ENCODE results near the gene ARMC9. TPM values are rescaled to one million over a fixed set of nuclear protein-coding genes. Genes with fewer than 3 reads are reported as not detected.
"Not testable (repeated sequence)": the region's sequence is repeated elsewhere in the genome, so short reads cannot be mapped to it uniquely, and the experiment has no call there.

Gene ARMC9
- total RNA-seq, 1 donor, result 189 TPM

- no peak overlapping the region for H3K4me3 ChIP-seq (ENCODE audit: low read depth, low read length)
- peak; percentile 85 for DNase-seq (ENCODE audit: low read depth)
- no peak for TF ChIP-seq CTCF (IDR thresholded peaks at IDR 0.05; ENCODE audit: insufficient read depth, low read depth, low read length)
Measured at GRCh38 chr2:231170055-231170454, 28.4 kb upstream of the ARMC9 start.

- TF ChIP-seq CTCF (IDR thresholded peaks at IDR 0.05; ENCODE audit: insufficient read depth, low read depth, low read length), result no peak
- no peak overlapping the region for H3K4me3 ChIP-seq (ENCODE audit: low read depth, low read length)
- peak; percentile 75 for DNase-seq (ENCODE audit: low read depth)
Measured at GRCh38 chr2:231172025-231172424, 26.4 kb upstream of the ARMC9 start.

DNA sequence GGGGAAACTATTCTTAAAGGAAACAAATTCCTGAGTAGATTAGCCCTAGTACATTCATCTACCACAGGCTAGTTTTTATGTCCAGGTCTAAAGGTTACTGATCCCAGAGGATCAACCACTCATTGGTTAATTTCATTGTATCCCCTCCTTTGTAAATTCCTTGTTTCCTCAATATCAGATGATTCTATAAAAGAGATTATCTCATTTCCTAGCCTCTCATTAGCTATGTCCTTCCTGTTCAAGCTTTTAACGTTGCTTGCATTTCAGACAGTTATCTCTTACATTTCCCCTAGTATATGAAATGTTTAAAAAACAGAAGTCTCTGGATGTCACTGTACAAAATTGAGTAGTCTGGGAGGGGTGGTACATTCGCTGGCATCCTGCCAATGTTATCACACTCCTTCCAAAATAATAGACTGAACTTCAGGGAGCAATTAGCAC lies 24.2 kb upstream of the ARMC9 start:
- peak; percentile 52 for DNase-seq (ENCODE audit: low read depth)
- no peak for TF ChIP-seq CTCF (IDR thresholded peaks at IDR 0.05; ENCODE audit: insufficient read depth, low read depth, low read length)
- no peak overlapping the region for H3K4me3 ChIP-seq (ENCODE audit: low read depth, low read length)

GRCh38 chr2:231176066-231176465 lies 22.4 kb upstream of the ARMC9 start:
- no peak overlapping the region for H3K4me3 ChIP-seq (ENCODE audit: low read depth, low read length)
- TF ChIP-seq CTCF (IDR thresholded peaks at IDR 0.05; ENCODE audit: insufficient read depth, low read depth, low read length), result no peak
- no peak for DNase-seq (ENCODE audit: low read depth)

- DNase-seq (ENCODE audit: low read depth), result no peak
- no peak overlapping the region for H3K4me3 ChIP-seq (ENCODE audit: low read depth, low read length)
- TF ChIP-seq CTCF (IDR thresholded peaks at IDR 0.05; ENCODE audit: insufficient read depth, low read depth, low read length), result no peak
Measured at GRCh38 chr2:231177156-231178025, 21.0 kb upstream of the ARMC9 start.

DNA sequence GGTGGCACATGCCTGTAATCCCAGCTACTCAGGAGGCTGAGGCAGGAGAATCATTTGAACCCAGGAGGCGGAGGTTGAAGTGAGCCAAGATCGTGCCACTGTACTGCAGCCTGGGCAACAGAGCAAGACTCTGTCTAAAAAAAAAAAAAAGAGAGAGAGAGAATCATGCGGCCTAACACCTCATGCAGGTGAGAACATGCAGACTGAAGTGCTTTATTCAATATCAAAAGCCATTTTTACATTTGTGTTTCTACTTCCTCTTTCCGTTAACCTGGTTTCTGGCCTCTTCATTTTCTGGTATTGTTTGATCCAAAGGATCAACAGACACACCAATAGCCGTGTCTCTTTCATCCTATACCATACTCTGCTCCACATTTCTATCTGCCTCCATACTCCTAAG lies 19.6 kb upstream of the ARMC9 start:
- DNase-seq (ENCODE audit: low read depth); H3K4me3 ChIP-seq (ENCODE audit: low read depth, low read length): not testable (repeated sequence)

GRCh38 chr2:231181860-231182512 lies 16.4 kb upstream of the ARMC9 start:
- DNase-seq (ENCODE audit: low read depth), result peak; percentile 79
- TF ChIP-seq CTCF (IDR thresholded peaks at IDR 0.05; ENCODE audit: insufficient read depth, low read depth, low read length), result no peak
- no peak overlapping the region for H3K4me3 ChIP-seq (ENCODE audit: low read depth, low read length)

Measured in fibroblast of villous mesenchyme (primary cell).